Chondrocyte (in vitro differentiated cells): ENCODE data around the gene IL3. TPM values are rescaled to one million over a fixed set of nuclear protein-coding genes. Genes with fewer than 3 reads are reported as not detected.

Experiments
- DNase-seq: peaks from one replicate; pipeline ENCODE4 v3.0.0; 2021; ENCODE audit warnings: mixed read lengths, low spot score
- H3K27ac Mint-ChIP-seq: one replicate; pipeline ENCODE4 v1.8.0; 2021; ENCODE audit warnings: mild to moderate bottlenecking, moderate library complexity, mixed read lengths; ENCODE audit not compliant: unreplicated experiment
- H3K27me3 Mint-ChIP-seq: 2 replicates; pipeline ENCODE4 v1.8.0; 2021; ENCODE audit warnings: low read depth, mixed read lengths
- H3K36me3 Mint-ChIP-seq: 2 replicates; pipeline ENCODE4 v1.8.0; 2021; ENCODE audit warnings: low read depth, mixed read lengths
- H3K4me1 Mint-ChIP-seq: 2 replicates; pipeline ENCODE4 v1.8.0; 2021; ENCODE audit warnings: low read depth, mild to moderate bottlenecking, mixed read lengths
- H3K4me3 Mint-ChIP-seq: one replicate; pipeline ENCODE4 v1.8.0; 2021; ENCODE audit warnings: mild to moderate bottlenecking, moderate library complexity, mixed read lengths; ENCODE audit not compliant: unreplicated experiment
- H3K9me3 Mint-ChIP-seq: 2 replicates; pipeline ENCODE4 v1.8.0; 2021; ENCODE audit warnings: low read depth, mixed read lengths
- total RNA-seq: library from RNA; stranded (reverse); gene quantifications from 3 replicates; pipeline ENCODE4 v1.2.1, GENCODE V29; 2021
- TF ChIP-seq, protein P1 (sequence below): fragments of 200-600 bp; sonication (generic); IDR thresholded peaks from 2 replicates; pipeline ENCODE4 v1.5.0; 2021; ENCODE audit warnings: antibody characterized with exemption, mild to moderate bottlenecking, moderate library complexity

The IL3 gene
- total RNA-seq, 1 donor from 2014 or later = not detected

DNA sequence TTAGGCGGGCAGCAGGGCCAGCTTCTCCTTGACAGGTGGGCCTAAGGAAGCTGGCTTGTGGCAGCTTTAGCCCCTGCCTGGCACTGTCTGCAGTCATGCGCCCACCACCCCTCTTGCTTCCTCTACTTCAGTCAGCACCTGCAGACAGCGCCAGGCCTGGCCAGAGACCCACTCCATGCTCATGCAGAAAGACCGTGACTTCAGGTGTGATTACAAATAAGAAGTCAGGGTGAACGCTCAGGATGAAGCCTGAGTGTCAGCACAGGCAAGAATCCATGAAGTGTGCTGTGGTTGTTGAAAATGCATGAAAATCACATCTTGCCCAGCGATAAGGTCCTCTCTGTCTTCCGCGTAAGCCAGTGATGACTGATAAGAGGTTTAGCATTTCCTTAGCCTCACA is 16.5 kb downstream of the IL3 start:
- DNase-seq = peak; percentile 65

GRCh38 chr5:132079081-132079480 is 18.6 kb downstream of the IL3 start:
- Mint-ChIP-seq H3K36me3 (no peaks in the 10 kb centered on the region), H3K4me3 (no peak overlapping the region), H3K9me3 (no peaks in the 10 kb centered on the region), H3K27me3 (no peaks in the 10 kb centered on the region), H3K4me1 (no peaks in the 10 kb centered on the region), H3K27ac (no peak overlapping the region)
- DNase-seq = no peak
- TF ChIP-seq, protein P1, sequence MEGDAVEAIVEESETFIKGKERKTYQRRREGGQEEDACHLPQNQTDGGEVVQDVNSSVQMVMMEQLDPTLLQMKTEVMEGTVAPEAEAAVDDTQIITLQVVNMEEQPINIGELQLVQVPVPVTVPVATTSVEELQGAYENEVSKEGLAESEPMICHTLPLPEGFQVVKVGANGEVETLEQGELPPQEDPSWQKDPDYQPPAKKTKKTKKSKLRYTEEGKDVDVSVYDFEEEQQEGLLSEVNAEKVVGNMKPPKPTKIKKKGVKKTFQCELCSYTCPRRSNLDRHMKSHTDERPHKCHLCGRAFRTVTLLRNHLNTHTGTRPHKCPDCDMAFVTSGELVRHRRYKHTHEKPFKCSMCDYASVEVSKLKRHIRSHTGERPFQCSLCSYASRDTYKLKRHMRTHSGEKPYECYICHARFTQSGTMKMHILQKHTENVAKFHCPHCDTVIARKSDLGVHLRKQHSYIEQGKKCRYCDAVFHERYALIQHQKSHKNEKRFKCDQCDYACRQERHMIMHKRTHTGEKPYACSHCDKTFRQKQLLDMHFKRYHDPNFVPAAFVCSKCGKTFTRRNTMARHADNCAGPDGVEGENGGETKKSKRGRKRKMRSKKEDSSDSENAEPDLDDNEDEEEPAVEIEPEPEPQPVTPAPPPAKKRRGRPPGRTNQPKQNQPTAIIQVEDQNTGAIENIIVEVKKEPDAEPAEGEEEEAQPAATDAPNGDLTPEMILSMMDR = no peak

More for the DNA sequence above, 16.5 kb downstream of the IL3 start:
- Mint-ChIP-seq H3K36me3 (no peaks in the 10 kb centered on the region), H3K9me3 (no peaks in the 10 kb centered on the region), H3K4me1 (no peaks in the 10 kb centered on the region), H3K4me3 (no peak overlapping the region), H3K27me3 (no peaks in the 10 kb centered on the region), H3K27ac (no peak overlapping the region)
- TF ChIP-seq, protein P1 = no peak

- Mint-ChIP-seq H3K27ac (no peak overlapping the region), H3K4me1 (no peaks in the 10 kb centered on the region), H3K4me3 (no peak overlapping the region), H3K36me3 (no peaks in the 10 kb centered on the region), H3K27me3 (no peaks in the 10 kb centered on the region), H3K9me3 (no peaks in the 10 kb centered on the region)
- TF ChIP-seq, protein P1 = no peak
- no peak for DNase-seq
These were observed 19.2 kb downstream of the IL3 start for GRCh38 chr5:132079619-132080018.

DNA sequence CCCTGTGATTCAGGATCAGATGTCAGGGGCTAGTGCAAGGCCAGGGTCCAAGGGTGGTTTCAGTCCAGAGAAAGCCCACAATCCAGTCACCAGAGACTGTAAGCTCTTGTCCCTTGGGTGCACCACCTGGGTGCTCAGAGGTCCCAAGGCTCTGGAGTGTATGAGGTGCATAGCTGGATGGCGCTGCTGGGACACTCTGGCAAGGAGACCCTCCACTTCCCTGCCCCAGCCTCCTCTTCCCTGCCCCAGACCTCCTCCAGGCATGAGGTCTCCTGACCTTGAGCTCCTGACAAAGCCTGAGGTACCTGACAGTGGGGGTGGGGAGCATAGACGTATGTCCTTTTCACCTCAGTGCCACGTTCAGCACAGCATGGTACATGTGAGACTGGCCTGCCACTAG is 20.1 kb downstream of the IL3 start:
- DNase-seq = no peak
- Mint-ChIP-seq H3K9me3 (no peaks in the 10 kb centered on the region), H3K27me3 (no peaks in the 10 kb centered on the region), H3K4me3 (no peak overlapping the region), H3K27ac (no peak overlapping the region), H3K4me1 (peaks cover 8% of the 10 kb centered on the region), H3K36me3 (no peaks in the 10 kb centered on the region)
- TF ChIP-seq, protein P1 = no peak

DNA sequence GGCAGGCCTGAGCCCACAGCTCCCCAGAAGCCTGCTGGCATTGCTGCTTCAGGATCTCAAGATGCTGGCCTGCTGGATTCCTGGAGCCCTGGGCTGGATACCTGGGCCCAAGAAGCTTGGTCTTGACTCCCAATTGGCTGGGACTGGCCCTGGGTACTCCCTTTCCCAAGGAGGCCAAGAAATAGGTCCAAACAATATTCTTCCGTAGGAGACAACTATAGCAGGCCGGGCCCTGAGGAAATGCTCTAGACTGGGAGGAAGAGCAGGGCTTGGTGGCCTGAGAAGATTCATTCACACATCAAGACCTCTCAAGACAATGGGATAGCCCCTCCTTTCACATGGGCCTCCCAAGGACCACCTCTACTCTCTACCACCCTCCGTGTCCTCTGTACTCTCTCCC is 21.0 kb downstream of the IL3 start:
- H3K9me3 Mint-ChIP-seq = no peaks in the 10 kb centered on the region
- no peaks in the 10 kb centered on the region for H3K36me3 Mint-ChIP-seq
- TF ChIP-seq, protein P1 = no peak
- no peak overlapping the region for H3K27ac Mint-ChIP-seq
- H3K4me3 Mint-ChIP-seq = no peak overlapping the region
- H3K27me3 Mint-ChIP-seq = no peaks in the 10 kb centered on the region
- H3K4me1 Mint-ChIP-seq = peaks cover 17% of the 10 kb centered on the region
- DNase-seq = no peak
